Dedifferentiated amniotic fluid mesenchymal stem cell (primary cell): ENCODE results near the gene NDUFC1.

Experiments
- DNase-seq: peaks from one replicate; pipeline ENCODE4 v3.0.0-alpha.2; 2016; ENCODE audit errors: extremely low spot score

Gene NDUFC1

GRCh38 chr4:139247700-139248238, 54.5 kb downstream of the NDUFC1 start:
- no peak for DNase-seq

GRCh38 chr4:139247241-139247640, 55.0 kb downstream of the NDUFC1 start:
- no peak for DNase-seq

- DNase-seq = no peak
Observed at GRCh38 chr4:139246166-139246565, 56.1 kb downstream of the NDUFC1 start.

GRCh38 chr4:139245590-139245989, 56.7 kb downstream of the NDUFC1 start:
- DNase-seq = peak; percentile 65

- peak; percentile 96 for DNase-seq
Observed at GRCh38 chr4:139243448-139244365, 58.6 kb downstream of the NDUFC1 start.

GRCh38 chr4:139242511-139243051, 59.7 kb downstream of the NDUFC1 start:
- peak; percentile 52 for DNase-seq

- DNase-seq = no peak
Observed at GRCh38 chr4:139241784-139242151, 60.5 kb downstream of the NDUFC1 start.

GRCh38 chr4:139241086-139241783, 61.0 kb downstream of the NDUFC1 start:
- no peak for DNase-seq
